GM23248 (cell line): Measurements from ENCODE around the gene COX4I1. TPM values are rescaled to one million over a fixed set of nuclear protein-coding genes. Genes with fewer than 3 reads are reported as not detected.

Experiments used
- DNase-seq: peaks from one replicate; pipeline ENCODE4 v3.0.0-alpha.2; 2015
- H2AFZ ChIP-seq: fragments of 200-600 bp; sonication (generic); 2 replicates; pipeline ENCODE4 v1.6.1; 2016; ENCODE audit warnings: antibody characterized with exemption
- H3F3A ChIP-seq: fragments of 200-600 bp; sonication (generic); 2 replicates; pipeline ENCODE4 v1.6.1; 2016; ENCODE audit warnings: mild to moderate bottlenecking, antibody characterized with exemption, mixed run types; ENCODE audit not compliant: insufficient read depth
- H3K27ac ChIP-seq: fragments of 200-600 bp; sonication (generic); 2 replicates; pipeline ENCODE4 v1.5.1; 2016; ENCODE audit warnings: mild to moderate bottlenecking
- H3K27me3 ChIP-seq: fragments of 200-600 bp; sonication (generic); replicated peaks from 2 replicates; pipeline ENCODE4 v1.6.1; 2016; ENCODE audit warnings: mild to moderate bottlenecking; ENCODE audit not compliant: insufficient read depth
- H3K36me3 ChIP-seq: fragments of 200-600 bp; sonication (generic); 2 replicates; pipeline ENCODE4 v1.6.1; 2016; ENCODE audit warnings: low read depth, mild to moderate bottlenecking
- H3K4me1 ChIP-seq: fragments of 200-600 bp; sonication (generic); 2 replicates; pipeline ENCODE4 v1.6.1; 2016; ENCODE audit warnings: mild to moderate bottlenecking; ENCODE audit not compliant: insufficient read depth
- H3K4me2 ChIP-seq: fragments of 200-600 bp; sonication (generic); one replicate; pipeline ENCODE4 v1.6.1; 2016; ENCODE audit warnings: mild to moderate bottlenecking; ENCODE audit not compliant: unreplicated experiment
- H3K4me3 ChIP-seq: fragments of 200-600 bp; sonication (generic); 2 replicates; pipeline ENCODE4 v1.5.1; 2016; ENCODE audit warnings: mild to moderate bottlenecking
- H3K79me2 ChIP-seq: fragments of 200-600 bp; sonication (generic); 2 replicates; pipeline ENCODE4 v1.6.1; 2016; ENCODE audit warnings: mild to moderate bottlenecking; ENCODE audit not compliant: insufficient read depth
- H3K9ac ChIP-seq: fragments of 200-600 bp; sonication (generic); 2 replicates; pipeline ENCODE4 v1.6.1; 2016; ENCODE audit warnings: mild to moderate bottlenecking
- H3K9me2 ChIP-seq: fragments of 200-600 bp; sonication (generic); 2 replicates; pipeline ENCODE4 v1.6.1; 2016; ENCODE audit warnings: mixed run types, mild to moderate bottlenecking, moderate library complexity; ENCODE audit not compliant: insufficient read depth
- H3K9me3 ChIP-seq: fragments of 200-600 bp; sonication (generic); one replicate; pipeline ENCODE4 v1.6.1; 2017; ENCODE audit warnings: low read depth
- H4K20me1 ChIP-seq: fragments of 200-600 bp; sonication (generic); 2 replicates; pipeline ENCODE4 v1.6.0; 2016; ENCODE audit not compliant: insufficient read depth
- EZH2 ChIP-seq: fragments of 200-600 bp; sonication (generic); IDR thresholded peaks from 2 replicates; pipeline ENCODE4 v1.6.1; 2018; ENCODE audit warnings: antibody characterized with exemption, mild to moderate bottlenecking; ENCODE audit not compliant: insufficient read depth, poor library complexity, severe bottlenecking
- EZH2phosphoT487 ChIP-seq: fragments of 200-600 bp; sonication (generic); IDR thresholded peaks from 2 replicates; pipeline ENCODE4 v1.6.1; 2018; ENCODE audit warnings: antibody characterized with exemption, moderate library complexity, mild to moderate bottlenecking, low read depth; ENCODE audit not compliant: insufficient read depth
- WGBS, 2 experiments: methylation state at CpG; one replicate each; pipeline ENCODE4 v1.1.6; 2015 to 2017; ENCODE audit warnings: low lambda C conversion rate in 2 of 2, low coverage in 1 of 2; ENCODE audit errors: missing lambda C conversion rate in 2 of 2; 5-methylcytosine and 5-hydroxymethylcytosine counted together
- in situ Hi-C: fragments of 300-500 bp; cut with MboI; formaldehyde crosslinking; loops from 2 replicates; pipeline ENCODE4 v1.15.0; 2020
- polyA plus RNA-seq: library from polyadenylated mRNA; unstranded; fragments of >200 nt; fragmentation: Nextera tagmentation; extraction: Ambion mirVana; gene quantifications from 2 replicates; pipeline ENCODE4 v1.2.1, GENCODE V29; 2016
- total RNA-seq: library from RNA; depleted of rRNA; stranded (reverse); fragments of >200 nt; shearing (Covaris generic); gene quantifications from 2 replicates; pipeline ENCODE4 v1.2.3, GENCODE V29; 2014

Gene COX4I1
- total and polyA plus RNA-seq, 2 experiments from 2014 or later, result 390 to 566 TPM

DNA sequence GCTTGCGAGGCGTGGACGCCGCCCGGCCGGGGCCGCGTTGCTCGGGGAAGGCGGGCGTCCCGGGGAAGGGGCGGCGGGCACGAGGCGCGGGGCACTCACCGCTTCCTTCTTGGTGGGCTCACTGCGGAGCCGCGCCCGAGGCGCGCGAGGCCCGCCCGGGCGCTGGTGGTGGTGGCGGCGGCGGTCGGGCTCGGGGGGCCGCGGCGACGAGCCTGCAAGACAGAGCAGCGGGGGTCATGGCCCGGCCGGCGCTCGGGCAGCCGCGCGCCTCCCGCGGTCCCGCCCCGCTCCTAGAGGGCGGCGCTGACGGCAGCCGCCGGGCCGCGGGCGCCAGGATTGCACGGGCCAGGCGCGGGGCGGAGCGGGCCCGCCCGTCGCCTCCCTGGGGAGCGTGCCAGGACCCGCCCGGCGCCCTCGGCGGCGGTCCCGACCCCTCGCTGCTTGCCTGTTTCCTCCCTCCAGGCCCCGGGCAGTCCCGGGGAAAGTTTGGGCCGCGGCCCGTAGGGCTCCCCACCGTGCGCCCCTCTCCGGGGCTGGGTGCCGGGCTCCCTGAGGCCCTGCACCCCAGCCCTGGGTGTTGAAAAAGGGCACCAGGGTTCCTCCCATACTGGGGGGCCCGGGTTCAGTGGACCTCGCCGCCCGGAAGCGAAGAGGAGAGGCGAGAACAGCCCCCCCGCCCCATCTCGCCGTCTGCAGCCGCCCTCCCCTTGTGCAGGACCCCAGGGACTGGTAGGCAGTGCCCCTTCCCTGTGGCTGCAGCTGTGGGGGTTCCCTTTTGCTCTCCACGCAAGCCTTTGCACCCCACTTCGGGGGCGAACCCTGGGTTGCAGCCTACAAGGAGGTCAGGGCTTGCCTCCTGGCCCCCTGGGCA, 48.4 kb upstream of the COX4I1 start, which contains the start of gene C16orf74:
Gene C16orf74 (minus strand): TSS at position 270 of the 871 bp plus-strand sequence. CDS start 15,879 bp downstream, outside the sequence.
- Histone ChIP-seq H3K9ac (peak within 1 kb of the TSS; percentile 58), H3K79me2 (no peaks in the 10 kb centered on the region)
- 6 to 10% methylated on average over 35 to 53 of the region's 96 CpGs for WGBS, 2 experiments

DNA sequence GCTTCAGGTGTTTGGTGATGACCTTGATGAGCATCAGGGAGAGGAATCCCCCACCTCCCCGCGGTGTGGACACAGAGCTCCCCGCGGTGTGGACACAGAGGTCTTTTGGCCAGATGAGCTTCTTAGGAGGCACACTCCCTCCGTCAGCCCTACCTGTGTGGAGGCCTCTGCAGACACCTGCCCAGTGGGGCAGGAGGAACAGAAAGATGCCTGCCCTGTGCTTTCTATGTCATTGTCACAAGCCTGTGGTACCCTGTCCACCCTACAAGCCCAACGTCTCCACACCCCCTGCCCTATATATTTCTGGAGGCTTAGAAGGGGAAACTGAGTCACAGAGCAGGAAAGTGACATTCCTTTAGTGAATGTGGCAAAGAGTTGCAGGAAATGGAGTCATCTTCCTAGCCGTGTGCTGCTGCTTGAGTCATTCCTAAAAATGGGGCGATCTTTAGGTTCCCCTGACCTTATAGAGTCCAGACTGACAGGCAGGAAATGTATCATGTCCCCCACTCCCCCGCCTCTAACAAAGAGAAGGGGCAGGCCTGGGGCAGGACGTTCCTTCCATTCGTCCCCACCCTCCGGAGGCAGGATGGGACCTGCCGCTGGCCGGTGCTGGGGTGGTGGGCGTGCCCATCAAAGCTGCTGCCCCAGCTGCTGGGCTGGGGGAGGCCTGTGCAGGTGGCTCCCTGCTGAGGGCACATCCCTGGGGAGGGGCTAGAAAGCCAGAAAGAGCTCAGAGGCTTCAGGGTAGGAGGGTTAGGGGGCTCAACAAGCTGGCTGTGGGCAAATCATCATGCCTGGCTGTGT, 47.6 kb upstream of the COX4I1 start:
- H3K9me3 ChIP-seq, result no peaks in the 10 kb centered on the region
- 43 to 48% methylated on average over 15 of the region's 15 CpGs for WGBS, 2 experiments
- peak; percentile 24 for DNase-seq
- no peaks in the 10 kb centered on the region for H3K36me3 ChIP-seq
- no peak overlapping the region for H3K4me2 ChIP-seq
- H3K4me3 ChIP-seq, result no peak overlapping the region
- in situ Hi-C loops, result no loop called here
- H3K27me3 ChIP-seq, result no peaks in the 10 kb centered on the region
- no peak overlapping the region for H3K9ac ChIP-seq
- TF ChIP-seq EZH2phosphoT487 (no peak), EZH2 (no peak)
- no peak overlapping the region for H3K27ac ChIP-seq
- no peaks in the 10 kb centered on the region for H3F3A ChIP-seq
- H3K79me2 ChIP-seq, result no peaks in the 10 kb centered on the region
- no peak overlapping the region for H2AFZ ChIP-seq
- 0 out of 2 replicates have a peak, but pooled peaks cover 6% of the 10 kb centered on the region for H3K4me1 ChIP-seq
- H3K9me2 ChIP-seq, result no peaks in the 10 kb centered on the region
- no peaks in the 10 kb centered on the region for H4K20me1 ChIP-seq

More for the DNA sequence above, 48.4 kb upstream of the COX4I1 start, which contains the start of gene C16orf74:
- H3F3A ChIP-seq, result no peaks in the 10 kb centered on the region
- H3K36me3 ChIP-seq, result no peaks in the 10 kb centered on the region
- no peak for TF ChIP-seq EZH2phosphoT487
- no peak for TF ChIP-seq EZH2
- no peaks in the 10 kb centered on the region for H3K9me3 ChIP-seq
- H3K9me2 ChIP-seq, result no peaks in the 10 kb centered on the region
- H3K4me1 ChIP-seq, result peaks cover 13% of the 10 kb centered on the region
- no peaks in the 10 kb centered on the region for H3K27me3 ChIP-seq
- H4K20me1 ChIP-seq, result no peaks in the 10 kb centered on the region
- peak within 1 kb of the TSS; percentile 79 for H2AFZ ChIP-seq
- in situ Hi-C loops, result no loop called here
- peak within 1 kb of the TSS; percentile 70 for H3K4me2 ChIP-seq
- H3K4me3 ChIP-seq, result peak within 1 kb of the TSS; percentile 71
- H3K27ac ChIP-seq, result no peak within 1 kb of the TSS
- peak; percentile 83 for DNase-seq

DNA sequence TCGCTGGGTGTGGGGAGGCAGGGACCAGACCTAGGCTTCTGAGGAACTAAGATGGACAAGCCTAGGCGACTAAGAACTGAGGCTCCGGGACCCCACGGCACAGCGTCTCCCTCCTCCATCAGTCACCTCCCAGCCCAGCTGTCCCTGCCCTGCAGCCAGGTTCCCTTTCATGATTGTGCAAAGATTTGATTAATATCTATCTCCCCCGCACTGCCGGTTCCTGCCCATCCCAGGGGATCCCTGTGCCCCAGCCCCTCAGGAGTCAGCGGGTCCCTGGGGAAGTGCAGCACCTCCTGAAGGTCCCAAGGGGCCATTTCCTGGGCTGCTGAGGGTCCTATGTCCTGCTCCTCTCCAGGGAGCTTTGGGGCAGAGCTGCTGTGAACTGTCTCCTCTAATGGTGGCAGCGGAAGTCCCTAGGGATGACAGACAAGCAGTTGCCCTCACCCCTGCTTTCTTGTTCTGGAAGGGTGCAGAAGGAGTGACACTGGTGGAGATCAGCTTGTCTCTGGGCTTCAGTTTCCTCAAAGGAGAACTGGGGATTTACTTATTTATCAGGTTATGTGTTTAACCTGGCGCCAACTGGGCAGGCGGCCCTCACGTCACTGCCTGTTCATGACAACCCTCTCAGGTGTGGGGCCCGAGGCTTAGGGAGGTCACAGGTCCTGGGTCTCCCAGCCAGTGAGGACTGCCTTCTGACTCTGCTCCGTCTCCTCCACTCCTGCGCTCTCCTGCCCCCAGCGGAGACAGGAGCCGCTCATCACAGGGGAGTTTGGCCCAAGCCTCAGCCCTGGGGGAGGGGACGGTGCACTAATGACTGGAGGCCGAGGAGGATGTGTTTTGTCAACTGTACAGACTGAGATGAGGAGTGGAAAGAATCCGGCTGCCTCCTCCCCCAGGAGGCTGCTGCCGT, 46.7 kb upstream of the COX4I1 start:
- H3K4me3 ChIP-seq, result no peak overlapping the region
- no peaks in the 10 kb centered on the region for H4K20me1 ChIP-seq
- no peaks in the 10 kb centered on the region for H3K9me2 ChIP-seq
- no peaks in the 10 kb centered on the region for H3K27me3 ChIP-seq
- no peaks in the 10 kb centered on the region for H3K9me3 ChIP-seq
- no peak overlapping the region for H3K27ac ChIP-seq
- 86 to 87% methylated on average over 21 of the region's 21 CpGs for WGBS, 2 experiments
- no peak for DNase-seq
- no peak for TF ChIP-seq EZH2phosphoT487
- 0 out of 2 replicates have a peak, but pooled peaks cover 12% of the 10 kb centered on the region for H3K4me1 ChIP-seq
- no peaks in the 10 kb centered on the region for H3K36me3 ChIP-seq
- no peak overlapping the region for H3K9ac ChIP-seq
- H3K79me2 ChIP-seq, result no peaks in the 10 kb centered on the region
- H3K4me2 ChIP-seq, result no peak overlapping the region
- peaks cover 6% of the 10 kb centered on the region for H3F3A ChIP-seq
- H2AFZ ChIP-seq, result no peak overlapping the region
- in situ Hi-C loops, result no loop called here
